Subcutaneous adipose tissue (tissue), 4 donors: Measurements from ENCODE around the gene SH3PXD2A. TPM values are rescaled to one million over a fixed set of nuclear protein-coding genes. Genes with fewer than 3 reads are reported as not detected.

Source experiments
- CTCF ChIP-seq: fragments of 450-650 bp; IDR thresholded peaks from one replicate; pipeline ENCODE4 v1.5.1; 2016; ENCODE audit warnings: low read depth, mild to moderate bottlenecking, control low read depth, antibody characterized with exemption, moderate library complexity
- total RNA-seq, 4 donors: library from RNA; depleted of rRNA; stranded (reverse); fragments of >200 nt; gene quantifications; one replicate each; pipeline ENCODE4 v1.1.0, GENCODE V29; 2016

SH3PXD2A gene
- total RNA-seq, 4 donors from 2014 or later = 13.0 to 23.6 (median 18.7) TPM

- TF ChIP-seq CTCF = no peak
Measured at GRCh38 chr10:103787331-103787730, 68.0 kb downstream of the SH3PXD2A start.

DNA sequence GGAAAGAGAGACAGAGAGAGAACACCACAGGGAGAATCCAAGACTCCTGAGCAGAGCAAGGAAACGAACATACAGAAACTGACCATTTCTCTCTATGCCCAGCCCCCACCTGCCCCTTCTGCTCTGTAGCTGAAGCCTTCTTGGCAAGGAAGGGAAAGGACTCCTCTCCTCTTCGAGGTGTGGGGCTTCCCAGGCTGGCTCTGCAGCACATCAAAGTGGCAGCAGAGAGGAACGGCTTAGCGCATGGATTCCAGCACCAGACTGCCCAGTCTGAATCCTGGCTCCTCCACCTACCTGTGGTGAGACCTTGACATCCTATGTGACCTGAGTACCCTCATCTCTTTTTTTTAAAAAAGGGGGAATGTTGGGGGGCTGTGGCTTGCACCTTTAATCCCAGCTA lies 69.4 kb downstream of the SH3PXD2A start:
- no peak for TF ChIP-seq CTCF

DNA sequence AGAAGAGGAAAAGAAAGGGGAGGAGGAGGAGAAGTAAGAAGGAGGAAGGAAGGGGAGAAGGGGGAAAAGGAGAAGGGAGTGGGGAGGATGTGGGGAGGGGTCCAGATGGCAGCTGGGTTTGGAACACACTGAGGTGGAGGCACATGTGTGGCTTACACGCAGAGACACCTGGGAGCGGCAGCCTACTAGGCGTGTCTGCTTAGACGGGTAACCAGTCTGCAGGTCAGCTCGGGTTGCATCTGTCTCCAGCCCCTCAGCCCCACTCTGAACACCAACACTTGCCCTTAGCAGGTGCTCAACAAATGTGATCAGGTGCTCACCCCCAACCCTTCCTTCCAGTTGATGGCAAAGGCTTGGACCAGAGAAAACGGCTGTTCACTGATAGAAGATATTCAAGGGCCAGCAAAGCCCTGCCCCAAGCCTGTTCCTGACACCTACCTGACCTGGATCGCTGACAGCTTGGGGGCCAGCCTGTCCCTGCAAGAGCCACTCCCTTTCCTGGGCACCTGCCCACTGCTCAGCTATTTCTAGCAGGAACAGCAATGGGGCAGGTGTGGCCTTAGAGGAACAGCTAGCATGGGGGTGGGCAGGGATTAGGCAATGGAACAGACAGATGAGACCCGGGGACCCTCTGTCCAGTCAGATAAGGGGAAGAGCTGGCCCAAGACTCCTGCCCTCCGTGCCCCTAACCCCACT lies 70.5 kb downstream of the SH3PXD2A start:
- no peak for TF ChIP-seq CTCF

DNA sequence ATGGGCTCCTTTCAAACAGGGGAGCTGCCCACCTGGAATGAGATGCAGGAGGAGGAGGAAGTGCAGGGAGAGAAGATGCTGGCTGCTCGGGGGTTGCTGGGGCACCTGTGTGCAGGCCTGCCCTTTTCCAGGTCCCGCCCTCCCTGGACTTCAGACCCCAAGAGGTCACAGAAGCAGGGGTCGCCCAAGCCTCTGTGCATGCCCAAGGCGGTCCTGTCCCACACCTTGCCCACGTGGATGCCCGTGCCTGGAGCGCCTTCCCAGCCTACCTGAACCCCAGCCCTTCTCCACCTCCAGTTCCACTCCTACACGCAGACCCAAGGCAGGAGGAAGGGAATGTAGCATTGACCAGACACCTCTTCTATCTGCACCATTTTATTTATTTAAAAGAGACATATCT lies 71.3 kb downstream of the SH3PXD2A start:
- TF ChIP-seq CTCF = no peak

DNA sequence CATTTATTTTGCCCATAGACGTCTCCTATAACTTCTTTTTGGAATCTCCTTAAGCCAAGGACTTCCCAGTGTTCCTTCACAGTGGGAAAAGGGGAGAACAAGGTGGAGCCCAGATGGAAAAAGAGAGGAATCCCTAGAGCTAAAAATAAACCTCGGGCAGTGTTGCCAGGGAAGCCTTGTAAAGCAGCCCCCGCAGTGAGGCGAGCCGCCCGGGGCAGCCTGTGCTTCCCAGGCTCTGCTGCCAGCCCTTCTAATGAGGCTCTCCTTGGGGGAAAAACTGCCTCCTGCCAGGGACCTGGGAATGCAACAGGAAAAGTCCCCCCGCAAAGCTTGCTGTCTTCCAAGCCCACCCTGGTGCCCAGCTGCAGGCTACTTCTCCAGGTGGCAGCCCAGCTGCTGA lies 71.7 kb downstream of the SH3PXD2A start:
- TF ChIP-seq CTCF = no peak

GRCh38 chr10:103781329-103782061 lies 73.9 kb downstream of the SH3PXD2A start:
- TF ChIP-seq CTCF = no peak

- no peak for TF ChIP-seq CTCF
Measured at GRCh38 chr10:103780242-103781149, 74.9 kb downstream of the SH3PXD2A start.
